CD4-positive, alpha-beta T cell treated with Interleukin-21 for 1 hour (primary cell): ENCODE results near the gene ZDHHC18.
A peak's percentile ranks its signal among the peaks of the same experiment; 100 is the strongest.

Experiments
- DNase-seq: peaks from one replicate; pipeline ENCODE4 v3.0.0-alpha.2; 2020

The ZDHHC18 gene

DNA sequence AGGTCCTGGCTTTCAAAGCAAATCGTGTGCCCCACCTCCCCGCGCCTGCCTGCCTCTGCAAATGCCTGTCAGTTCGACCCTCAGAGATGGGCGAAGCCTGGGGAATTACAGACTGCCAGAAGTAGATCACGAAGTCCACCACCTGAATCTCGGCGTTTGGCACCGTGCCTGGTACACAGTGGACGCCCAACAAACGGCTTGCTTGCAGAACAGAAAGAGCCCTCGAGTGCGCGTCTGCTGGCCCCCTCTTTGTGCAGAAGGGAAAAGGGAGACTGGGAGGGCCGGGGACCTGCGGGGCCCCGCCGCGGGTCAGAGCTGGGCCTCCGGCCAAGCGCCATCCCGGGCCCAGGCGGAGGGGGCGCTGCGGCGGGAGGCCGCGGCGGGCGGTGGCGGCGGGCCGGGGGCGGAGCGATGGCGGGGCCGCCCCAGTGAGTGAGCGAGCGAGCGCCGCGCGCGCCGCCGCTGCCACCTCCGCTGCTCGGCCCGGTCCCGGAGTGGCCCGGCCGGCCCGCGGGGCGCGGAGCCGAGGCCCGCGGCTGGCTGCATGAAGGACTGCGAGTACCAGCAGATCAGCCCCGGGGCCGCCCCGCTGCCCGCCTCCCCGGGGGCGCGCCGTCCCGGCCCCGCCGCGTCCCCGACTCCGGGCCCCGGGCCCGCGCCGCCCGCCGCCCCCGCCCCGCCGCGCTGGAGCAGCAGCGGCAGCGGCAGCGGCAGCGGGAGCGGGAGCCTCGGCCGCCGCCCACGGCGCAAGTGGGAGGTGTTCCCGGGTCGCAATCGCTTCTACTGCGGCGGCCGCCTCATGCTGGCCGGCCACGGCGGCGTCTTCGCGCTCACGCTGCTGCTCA is at the start of gene ZDHHC18:
ZDHHC18 (plus strand) TSS at position 428 of the 845 bp plus-strand sequence; CDS start at position 545, 117 bp downstream.
- DNase-seq, result peak; percentile 76

DNA sequence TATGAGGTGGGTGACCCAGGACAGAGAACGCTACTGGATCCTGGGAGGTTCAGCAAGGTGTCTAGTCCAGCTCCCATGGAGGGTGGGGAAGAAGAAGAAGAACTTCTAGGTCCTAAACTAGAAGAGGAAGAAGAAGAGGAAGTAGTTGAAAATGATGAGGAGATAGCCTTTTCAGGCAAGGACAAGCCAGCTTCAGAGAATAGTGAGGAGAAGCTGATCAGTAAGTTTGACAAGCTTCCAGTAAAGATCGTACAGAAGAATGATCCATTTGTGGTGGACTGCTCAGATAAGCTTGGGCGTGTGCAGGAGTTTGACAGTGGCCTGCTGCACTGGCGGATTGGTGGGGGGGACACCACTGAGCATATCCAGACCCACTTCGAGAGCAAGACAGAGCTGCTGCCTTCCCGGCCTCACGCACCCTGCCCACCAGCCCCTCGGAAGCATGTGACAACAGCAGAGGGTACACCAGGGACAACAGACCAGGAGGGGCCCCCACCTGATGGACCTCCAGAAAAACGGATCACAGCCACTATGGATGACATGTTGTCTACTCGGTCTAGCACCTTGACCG is 47.3 kb upstream of the ZDHHC18 start:
- no peak for DNase-seq

GRCh38 chr1:26780344-26780957 is 46.0 kb upstream of the ZDHHC18 start:
- DNase-seq, result no peak

GRCh38 chr1:26781206-26781825 is 45.2 kb upstream of the ZDHHC18 start:
- DNase-seq, result no peak

DNA sequence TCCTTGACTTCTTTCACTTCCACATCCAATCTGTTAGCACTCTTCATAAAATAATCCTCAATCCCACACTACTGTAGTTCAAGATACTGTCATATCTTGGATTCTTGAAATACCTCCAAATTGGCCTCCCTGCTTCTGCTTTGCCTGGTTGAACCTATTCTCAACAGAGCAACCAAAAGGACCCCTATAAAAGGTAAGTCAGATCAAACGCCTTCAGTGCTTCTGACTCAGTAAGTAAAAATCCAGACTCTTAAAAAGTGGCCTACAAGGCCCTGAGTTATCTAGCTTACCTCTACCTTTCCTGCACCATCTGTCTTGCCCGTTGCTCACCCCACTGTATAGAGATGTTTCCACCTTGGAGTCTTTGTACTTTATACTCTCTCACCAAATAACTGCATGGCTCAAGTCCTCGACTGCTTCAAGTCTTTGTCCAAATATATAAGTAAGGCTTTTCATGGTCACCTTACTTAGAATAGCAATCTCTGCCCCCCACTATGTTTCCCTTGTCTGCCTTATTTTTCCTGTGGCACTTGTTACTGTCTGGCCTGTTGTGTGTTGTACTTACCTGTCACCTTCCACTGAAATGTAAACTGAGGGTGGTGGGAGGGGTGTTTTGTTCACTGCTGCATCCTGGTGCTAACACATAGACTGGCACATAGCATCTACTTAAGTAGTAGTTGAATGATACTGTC is 43.8 kb upstream of the ZDHHC18 start:
- no peak for DNase-seq

GRCh38 chr1:26783646-26784022 is 42.9 kb upstream of the ZDHHC18 start:
- no peak for DNase-seq

DNA sequence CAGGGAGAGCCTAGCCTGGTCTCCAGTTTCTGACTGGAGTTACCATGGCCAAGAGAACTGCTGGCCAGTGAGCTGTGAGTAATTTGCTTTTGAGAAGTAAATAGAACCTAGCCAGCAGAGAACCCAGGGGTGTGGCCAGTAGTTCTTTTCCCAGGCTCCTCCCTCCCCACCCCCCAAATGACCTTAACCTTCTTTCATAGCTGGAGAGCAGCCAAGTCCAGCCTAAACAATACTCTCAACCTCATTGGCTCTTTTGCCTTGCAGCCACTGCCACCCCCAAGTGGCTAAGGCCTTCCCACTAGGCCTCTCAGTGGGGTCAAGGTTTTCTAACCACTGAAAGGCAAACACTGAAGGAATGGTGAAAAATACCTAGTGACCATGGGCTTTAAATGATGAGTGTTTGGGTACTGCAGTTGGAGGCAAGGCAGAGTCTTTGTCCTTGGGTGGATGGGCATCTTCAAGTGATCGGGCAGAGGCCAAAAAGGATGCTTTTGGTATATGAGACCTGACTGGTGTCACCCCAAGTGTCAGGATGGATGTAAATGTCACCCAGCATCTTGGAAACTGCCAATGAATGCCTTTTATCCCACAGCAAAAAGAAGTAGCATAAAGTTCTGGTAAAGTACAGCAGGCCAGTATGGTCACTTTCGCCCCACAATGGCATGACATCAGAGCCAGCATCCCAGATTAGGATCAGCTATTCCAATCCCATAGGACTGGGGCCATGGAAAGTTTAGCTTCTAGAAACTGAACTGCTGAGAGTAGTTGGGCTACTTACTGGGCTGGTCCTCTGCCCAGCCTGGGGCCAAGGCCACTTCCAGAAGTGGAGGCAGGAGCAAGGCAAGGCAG is 42.2 kb upstream of the ZDHHC18 start:
- no peak for DNase-seq

- DNase-seq, result no peak
Measured at GRCh38 chr1:26784886-26785285, 41.6 kb upstream of the ZDHHC18 start.

GRCh38 chr1:26785611-26786436 is 40.7 kb upstream of the ZDHHC18 start:
- DNase-seq, result peak; percentile 33

DNA sequence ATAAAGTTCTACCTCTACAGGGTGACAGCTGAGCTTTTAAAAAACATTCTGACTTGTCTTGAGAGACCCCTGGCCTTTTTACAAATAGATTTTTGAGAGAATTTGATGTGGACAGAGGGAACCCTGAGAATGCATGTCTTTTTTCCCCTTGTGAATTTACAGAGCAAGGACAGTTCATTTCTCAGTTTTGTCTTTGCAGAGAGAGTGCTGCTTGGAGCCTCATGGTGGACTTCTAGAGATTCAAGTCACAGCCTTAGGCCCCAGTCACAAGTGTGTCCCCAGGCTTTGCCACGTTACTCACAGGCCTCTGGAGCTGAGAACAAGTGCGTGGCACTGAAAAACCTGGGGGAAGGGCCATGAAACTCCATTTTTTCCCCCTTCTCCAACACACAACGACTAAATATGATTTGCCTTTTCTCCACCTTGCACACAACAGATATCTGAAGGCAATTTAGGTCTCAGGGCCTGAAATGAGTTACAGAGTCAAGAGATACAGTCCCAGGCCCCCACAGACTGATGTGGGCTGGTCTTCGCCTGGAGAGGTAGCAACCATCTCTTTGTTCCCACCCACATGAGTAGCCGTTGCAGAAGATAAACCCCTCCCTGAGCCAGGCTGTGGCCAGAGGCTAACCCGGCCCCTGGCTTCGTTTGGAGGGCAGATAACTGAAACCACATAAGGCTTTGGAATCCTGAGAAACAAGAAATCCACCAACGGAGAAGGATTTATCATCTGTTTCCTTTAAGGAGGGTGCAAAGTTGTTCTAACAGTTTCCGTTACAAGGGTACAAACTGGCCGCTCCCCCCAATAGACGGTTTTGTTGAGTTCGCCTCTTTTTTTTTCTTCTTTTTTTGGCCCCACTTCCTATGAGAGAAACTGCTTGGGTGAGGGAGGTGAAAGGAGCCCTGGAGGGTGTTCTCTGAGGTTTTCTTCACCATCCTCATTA is 39.8 kb upstream of the ZDHHC18 start:
- peak; percentile 23 for DNase-seq

DNA sequence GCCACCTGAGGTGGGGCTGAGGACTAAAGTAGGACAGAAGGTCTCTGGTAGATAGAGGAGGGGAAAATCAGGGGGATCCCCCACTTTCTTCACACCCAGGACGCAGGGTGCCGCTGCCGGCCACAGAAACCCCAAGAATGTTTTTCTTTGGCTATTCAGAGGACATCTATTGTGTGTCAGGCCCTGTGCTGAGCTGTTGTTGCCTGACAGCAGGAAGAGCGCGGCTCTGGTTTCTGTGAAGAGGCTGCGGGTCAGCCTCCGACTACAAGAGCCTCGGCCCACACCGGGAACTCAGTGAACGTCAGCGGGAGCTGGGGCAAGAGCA is 39.1 kb upstream of the ZDHHC18 start:
- peak; percentile 89 for DNase-seq

GRCh38 chr1:26787706-26788514 is 38.6 kb upstream of the ZDHHC18 start, which contains the start of gene PIGV:
PIGV (plus strand) TSS chr1:26787950; CDS start chr1:26790816, 2,866 bp downstream.
- peak; percentile 87 for DNase-seq

DNA sequence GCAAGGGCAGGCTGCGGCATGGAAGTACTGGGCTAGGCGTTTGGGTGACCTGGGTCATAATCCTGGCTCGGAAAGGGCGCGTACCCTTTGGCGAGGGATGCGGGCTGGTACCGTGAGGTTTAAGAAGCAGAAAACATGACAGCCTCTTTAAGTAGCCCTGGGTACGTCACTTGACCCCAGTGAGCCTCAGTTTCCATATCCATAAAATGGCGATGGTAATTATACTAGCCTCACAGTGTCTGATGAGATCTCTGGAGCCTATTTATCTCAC is 38.0 kb upstream of the ZDHHC18 start:
- DNase-seq, result no peak

DNA sequence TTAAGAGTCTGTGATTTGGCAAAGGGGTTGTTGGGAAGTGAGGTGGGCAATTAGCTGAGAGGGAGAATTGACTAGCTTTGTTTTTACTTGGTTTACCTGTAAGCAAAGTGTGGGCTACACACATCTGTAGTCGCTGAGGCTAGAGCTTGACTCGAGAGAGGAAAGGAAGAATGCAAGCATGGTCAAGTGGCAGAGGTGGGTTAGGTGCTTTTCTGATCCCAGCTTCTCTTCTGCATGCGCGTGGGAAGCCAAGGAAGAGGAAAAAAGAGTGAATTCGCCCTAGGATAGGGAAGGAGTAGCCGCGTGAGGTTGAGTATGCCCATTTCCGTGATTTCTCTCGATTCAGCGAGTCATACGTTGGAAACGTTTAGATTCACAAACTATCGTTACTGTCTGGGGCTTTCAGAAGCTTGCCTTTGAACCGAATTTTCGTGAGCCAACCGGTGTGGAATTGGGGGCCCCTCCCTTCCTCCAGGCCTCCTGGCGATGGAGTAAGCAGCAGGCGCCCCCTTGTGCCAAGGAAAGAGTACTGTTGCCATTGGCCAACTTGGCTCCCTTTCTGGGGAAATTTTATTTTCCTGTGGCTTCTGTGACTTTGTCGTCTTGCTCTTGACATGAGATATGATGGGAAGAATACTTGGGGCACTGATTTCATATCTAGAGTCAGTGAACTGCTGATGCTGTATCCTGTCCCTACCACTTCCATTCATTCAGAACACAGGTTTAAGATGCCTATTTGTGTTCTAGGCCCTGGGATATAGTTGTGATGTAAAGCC is 37.5 kb upstream of the ZDHHC18 start:
- peak; percentile 91 for DNase-seq

DNA sequence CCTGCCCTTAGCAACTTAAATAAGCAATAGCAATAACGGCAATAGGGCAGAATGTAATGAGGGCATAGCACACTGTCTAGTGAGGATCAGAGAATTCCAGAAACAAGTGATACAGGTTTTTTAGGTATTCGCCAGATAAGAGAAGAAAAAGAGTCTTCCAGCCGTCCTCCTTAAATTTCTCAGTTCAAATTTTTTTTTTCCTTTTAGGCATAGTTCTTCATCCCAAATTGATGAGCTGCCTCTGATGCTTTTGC is 36.9 kb upstream of the ZDHHC18 start:
- DNase-seq, result no peak

- no peak for DNase-seq
Measured at GRCh38 chr1:26789931-26790330, 36.6 kb upstream of the ZDHHC18 start.

DNA sequence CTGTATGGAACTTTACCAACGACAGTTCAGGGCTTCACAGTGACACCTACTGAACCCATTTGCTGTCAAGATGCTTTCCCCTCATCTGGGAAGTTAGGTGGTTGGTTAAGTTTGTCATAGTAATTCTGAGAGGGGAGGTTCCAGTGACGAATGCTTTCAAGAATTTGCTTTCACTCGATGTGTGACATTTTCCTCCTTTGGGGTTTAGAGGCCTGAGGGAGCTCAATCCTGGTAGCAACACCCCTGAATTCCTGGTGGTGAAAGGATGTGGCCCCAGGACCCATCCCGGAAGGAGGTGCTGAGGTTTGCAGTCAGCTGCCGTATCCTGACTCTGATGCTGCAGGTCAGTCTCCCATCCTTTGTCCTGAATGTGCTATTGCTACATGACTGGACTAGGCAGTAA is 35.9 kb upstream of the ZDHHC18 start:
- peak; percentile 28 for DNase-seq

DNA sequence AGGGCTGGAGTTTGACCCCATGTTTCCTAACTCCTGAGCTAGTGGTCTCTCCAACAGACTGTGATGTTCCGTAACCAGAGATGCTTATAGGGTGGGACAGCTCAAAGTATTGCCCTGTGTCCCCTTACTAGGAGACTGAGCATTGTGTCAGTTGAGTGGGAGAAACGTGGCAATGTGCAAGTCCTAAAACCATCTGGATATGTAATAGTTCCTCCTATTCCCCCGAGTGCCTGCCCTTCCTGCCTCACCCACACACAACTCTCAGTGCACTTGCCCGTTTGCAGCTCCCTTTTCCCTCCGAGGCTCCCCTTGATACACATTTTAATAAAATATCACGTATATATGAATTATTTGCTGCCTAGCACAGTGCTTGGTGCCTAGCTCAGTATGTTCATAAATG is 35.3 kb upstream of the ZDHHC18 start:
- no peak for DNase-seq

- DNase-seq, result no peak
Measured at GRCh38 chr1:26791626-26792025, 34.9 kb upstream of the ZDHHC18 start.
